ENCODE data around the gene TBX10. TPM values are rescaled to one million over a fixed set of nuclear protein-coding genes. Genes with fewer than 3 reads are reported as not detected.
A peak's percentile ranks its signal among the peaks of the same experiment; 100 is the strongest.

TBX10 gene
- total RNA-seq, 4 donors from 2014 or later: not detected

- Histone ChIP-seq H3K27me3 (peaks cover 0 to 13% of the 10 kb centered on the region in 2 donors), H3K4me1 (peaks cover 0 to 20% (median 7%) of the 10 kb centered on the region in 4 donors), H3K27ac (no peak overlapping the region), H3K9me3 (no peaks in the 10 kb centered on the region), H3K36me3 (peaks cover 0 to 27% (median under 1%) of the 10 kb centered on the region in 3 donors), H3K4me3 (no peak overlapping the region)
- 25 to 55% methylated on average over 31 to 34 of the region's 34 CpGs for WGBS, 2 donors
- no peak for TF ChIP-seq EP300 (IDR thresholded peaks at IDR 0.05)
- no peak for DNase-seq (ENCODE audit: low spot score in 2 of 2)
These were observed 23.7 kb downstream of the TBX10 start for GRCh38 chr11:67615728-67616430.

- DNase-seq (ENCODE audit: low spot score in 2 of 2): no peak
- WGBS, 2 donors: 77 to 79% methylated on average over 12 to 13 of the region's 18 CpGs
- no peaks in the 10 kb centered on the region for H3K9me3 ChIP-seq
- peaks cover 0 to 13% of the 10 kb centered on the region in 2 donors for H3K27me3 ChIP-seq
- TF ChIP-seq CTCF (IDR thresholded peaks at IDR 0.05) (peak in 1 of 5 experiments; percentile 20), EP300 (IDR thresholded peaks at IDR 0.05) (no peak)
- H3K4me3 ChIP-seq: no peak overlapping the region
- H3K27ac ChIP-seq: peak overlapping the region in 1 of 4 donors; percentile 81
- peaks cover 0 to 20% (median 7%) of the 10 kb centered on the region in 4 donors for H3K4me1 ChIP-seq
- H3K36me3 ChIP-seq: peaks cover 0 to 36% (median 9%) of the 10 kb centered on the region in 3 donors
These were observed 24.5 kb downstream of the TBX10 start for GRCh38 chr11:67614730-67615714.

DNA sequence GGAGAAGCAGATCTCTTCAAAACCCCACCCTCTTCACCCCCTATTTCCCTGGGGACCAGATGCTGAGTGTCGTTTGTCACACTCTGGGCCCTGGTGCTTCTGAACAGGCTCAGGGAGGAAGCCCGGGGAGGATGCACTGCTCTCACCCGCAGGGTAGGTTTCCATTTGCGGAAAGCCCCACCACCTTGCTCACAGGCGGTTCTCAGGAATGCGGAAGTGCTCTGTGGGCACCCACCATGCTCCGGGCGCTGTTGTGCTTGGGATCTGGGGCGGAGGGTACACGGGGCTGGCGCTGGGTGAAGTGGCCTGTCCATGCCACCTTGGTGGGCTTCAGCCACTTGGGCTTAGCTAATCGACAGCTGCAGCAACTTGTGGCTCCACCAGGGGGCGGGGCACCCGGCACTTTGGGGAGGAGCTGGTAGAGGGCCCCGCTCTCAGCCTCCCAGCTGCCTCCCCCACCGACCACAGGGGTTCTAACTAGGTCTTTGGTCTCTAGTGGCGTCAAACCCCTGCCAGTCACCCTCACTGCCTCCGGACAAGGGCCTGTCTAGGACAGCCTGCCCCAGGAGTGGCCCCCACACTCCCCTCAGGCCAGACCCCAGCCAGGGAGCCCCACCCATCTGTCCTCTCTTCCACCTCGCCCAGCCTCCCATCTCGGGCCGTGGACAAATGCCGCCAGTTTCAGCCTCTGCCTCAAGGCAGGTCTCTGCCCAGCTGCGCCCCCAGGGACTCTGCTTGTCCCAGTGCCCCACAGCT lies 25.4 kb downstream of the TBX10 start:
- Histone ChIP-seq H3K27me3 (peaks cover 0 to 13% of the 10 kb centered on the region in 2 donors), H3K4me1 (peaks cover 0 to 20% (median 7%) of the 10 kb centered on the region in 4 donors), H3K36me3 (peaks cover 0 to 43% (median 9%) of the 10 kb centered on the region in 3 donors), H3K4me3 (peak overlapping the region; percentile 19 to 49 (median 32)), H3K27ac (peak overlapping the region in 3 of 4 donors; percentile 32 to 81 (median 62)), H3K9me3 (no peaks in the 10 kb centered on the region)
- 22 to 28% methylated on average over 18 to 23 of the region's 23 CpGs for WGBS, 2 donors
- no peak for DNase-seq (ENCODE audit: low spot score in 2 of 2)
- TF ChIP-seq EP300 (IDR thresholded peaks at IDR 0.05) (no peak), CTCF (IDR thresholded peaks at IDR 0.05) (peak; percentile 55 to 67 (median 62)), POLR2A (IDR thresholded peaks at IDR 0.05) (no peak)

DNA sequence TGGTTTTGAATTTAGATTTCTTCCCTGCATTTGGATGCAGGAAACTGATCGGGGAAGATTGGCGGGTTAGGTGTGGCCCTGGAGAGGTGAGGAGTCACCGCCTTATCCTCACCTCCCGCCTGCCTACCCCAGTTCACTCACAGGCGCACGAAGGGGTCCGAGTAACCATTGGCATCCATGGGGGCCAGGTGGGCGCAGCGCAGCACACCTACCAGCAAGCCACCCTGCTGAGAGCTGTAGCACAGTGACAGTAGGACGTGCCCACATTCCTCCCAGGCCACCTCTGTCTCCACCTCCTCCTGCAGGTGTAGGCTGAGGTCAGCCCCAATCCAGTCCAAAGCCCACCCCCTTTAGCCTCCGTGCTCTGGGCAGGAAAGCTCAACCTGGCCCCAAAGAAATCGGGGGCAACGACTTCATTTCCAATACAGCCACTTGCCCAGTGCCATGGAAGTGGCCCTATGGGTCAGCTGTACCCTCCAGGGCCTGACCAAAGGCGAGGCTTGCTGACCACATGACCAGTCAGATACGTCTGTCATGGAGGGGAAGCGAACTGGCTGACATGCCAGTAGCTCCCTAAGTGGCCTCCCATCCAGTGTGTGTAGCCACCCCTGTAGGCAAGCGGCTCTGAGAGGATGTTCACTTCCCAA lies 26.1 kb downstream of the TBX10 start:
- Histone ChIP-seq H3K27ac (peak overlapping the region in 2 of 4 donors; percentile 62 to 81), H3K36me3 (peaks cover 0 to 50% (median 9%) of the 10 kb centered on the region in 3 donors), H3K27me3 (peaks cover 0 to 13% of the 10 kb centered on the region in 2 donors), H3K4me3 (peak overlapping the region in 2 of 4 donors; percentile 38 to 49), H3K9me3 (no peaks in the 10 kb centered on the region), H3K4me1 (peaks cover 0 to 24% (median 7%) of the 10 kb centered on the region in 4 donors)
- 81 to 83% methylated on average over 16 to 17 of the region's 17 CpGs for WGBS, 2 donors
- TF ChIP-seq EP300 (IDR thresholded peaks at IDR 0.05): no peak
- TF ChIP-seq CTCF (IDR thresholded peaks at IDR 0.05): no peak
- TF ChIP-seq POLR2A (IDR thresholded peaks at IDR 0.05): no peak
- DNase-seq (ENCODE audit: low spot score in 2 of 2): no peak

All from tibial nerve (tissue), 4 donors.